Pancreas (tissue), 10 donors: ENCODE data around the gene ZNF362. TPM values are rescaled to one million over a fixed set of nuclear protein-coding genes. Genes with fewer than 3 reads are reported as not detected.

Experiments
- ATAC-seq, 4 donors: fragments of 200-7000 bp; cut with Tn5 transposase; one replicate each; pipeline versions ENCODE4 v1.8.0 to v1.9.1; 2020; ENCODE audit warnings: mild to moderate bottlenecking in 4 of 4, moderate library complexity in 4 of 4
- DNase-seq, 6 donors: peaks; one replicate each; pipeline ENCODE4 v3.0.0-alpha.2; 2020
- FAIRE-seq: peaks from 2 replicates; lab custom pipeline; 2012; peaks lifted over from hg19 to GRCh38; lab: Jason Lieb, UNC
- H3K27ac ChIP-seq, 4 donors: fragments of 200-600 bp; sonication (generic); 1 replicate in 3 of 4; 2 replicates in 1 of 4; pipeline versions ENCODE4 v1.5.0 to v1.8.0; 2020
- H3K27me3 ChIP-seq, 4 donors: fragments of 200-600 bp; one replicate each; pipeline ENCODE4 v1.8.0; 2021
- H3K36me3 ChIP-seq, 3 donors: fragments of 200-600 bp; sonication (generic) in 1 of 3; one replicate each; pipeline versions ENCODE4 v1.5.0 to v1.8.0; 2020 to 2021
- H3K4me1 ChIP-seq, 3 donors: fragments of 200-600 bp; one replicate each; pipeline ENCODE4 v1.8.0; 2021
- H3K4me3 ChIP-seq, 4 donors: fragments of 200-600 bp; sonication (generic) in 2 of 4; one replicate each; pipeline versions ENCODE4 v1.5.0 to v1.8.0; 2020 to 2021
- H3K9me3 ChIP-seq, 4 donors: fragments of 200-600 bp; one replicate each; pipeline ENCODE4 v1.8.0; 2021
- WGBS, 2 donors: extraction: QIAGEN DNeasy Blood & Tissue Kit; methylation state at CpG; one replicate each; pipeline ENCODE4 v1.1.7; 2013; 5-methylcytosine and 5-hydroxymethylcytosine counted together
- intact Hi-C, 3 donors: fragments of 100-400 bp; cut with DNase I; formaldehyde crosslinking; loops; one replicate each; pipeline versions ENCODE4 v1.11.1 to v1.14.2; 2022
- polyA plus RNA-seq, 2 donors: library from polyadenylated mRNA; stranded (reverse); fragments of 200-250 nt; gene quantifications; one replicate each; pipeline ENCODE4 v1.2.3, GENCODE V29; 2013
- total RNA-seq, 6 donors: library from RNA; stranded (reverse); fragmentation: NEBNext Ultra II Directional in 4 of 6; extraction: Animal tissue kit (Norgen Biotek cat#: 25700) in 4 of 6; gene quantifications; one replicate each; pipeline versions ENCODE4 v1.2.1 to v1.2.4, GENCODE V29; 2021 to 2023
- TF ChIP-seq, protein P1 (sequence below), 4 donors: fragments of 200-600 bp; sonication (generic) in 3 of 4; IDR thresholded peaks; one replicate each; pipeline versions ENCODE4 v1.5.0 to v1.8.0; 2021; ENCODE audit warnings: antibody characterized with exemption in 4 of 4
- donor health status: healthy with polysubstance abuse.
- donor health status: DM: no; HTN: no; CAD: no; lungs with moderate emphysema.
- donor health status: DM: no; HTN: no; CAD: no.
- donor health status: control.
- donor health status: control.
- donor health status: Bipolar disorder and iron deficiency.
- donor health status: DM: yes; HTN: yes; CAD: no.
- donor health status: DM: no; HTN: no; CAD: no.
- donor health status: DM: no; HTN: no; CAD: no.
- donor health status: DM: yes; HTN: yes; CAD: no.

The ZNF362 gene
- total and polyA plus RNA-seq, 8 donors, result 11.8 to 19.7 (median 13.9) TPM

- Histone ChIP-seq H3K4me1 (no peaks in the 10 kb centered on the region), H3K27me3 (no peaks in the 10 kb centered on the region), H3K36me3 (no peaks in the 10 kb centered on the region), H3K9me3 (no peaks in the 10 kb centered on the region), H3K4me3 (no peak overlapping the region), H3K27ac (no peak overlapping the region)
- DNase-seq (no peak), FAIRE-seq (no peak), ATAC-seq (no peak)
- WGBS, 2 donors, result 91 to 92% methylated on average over 5 of the region's 5 CpGs
- TF ChIP-seq, protein P1, sequence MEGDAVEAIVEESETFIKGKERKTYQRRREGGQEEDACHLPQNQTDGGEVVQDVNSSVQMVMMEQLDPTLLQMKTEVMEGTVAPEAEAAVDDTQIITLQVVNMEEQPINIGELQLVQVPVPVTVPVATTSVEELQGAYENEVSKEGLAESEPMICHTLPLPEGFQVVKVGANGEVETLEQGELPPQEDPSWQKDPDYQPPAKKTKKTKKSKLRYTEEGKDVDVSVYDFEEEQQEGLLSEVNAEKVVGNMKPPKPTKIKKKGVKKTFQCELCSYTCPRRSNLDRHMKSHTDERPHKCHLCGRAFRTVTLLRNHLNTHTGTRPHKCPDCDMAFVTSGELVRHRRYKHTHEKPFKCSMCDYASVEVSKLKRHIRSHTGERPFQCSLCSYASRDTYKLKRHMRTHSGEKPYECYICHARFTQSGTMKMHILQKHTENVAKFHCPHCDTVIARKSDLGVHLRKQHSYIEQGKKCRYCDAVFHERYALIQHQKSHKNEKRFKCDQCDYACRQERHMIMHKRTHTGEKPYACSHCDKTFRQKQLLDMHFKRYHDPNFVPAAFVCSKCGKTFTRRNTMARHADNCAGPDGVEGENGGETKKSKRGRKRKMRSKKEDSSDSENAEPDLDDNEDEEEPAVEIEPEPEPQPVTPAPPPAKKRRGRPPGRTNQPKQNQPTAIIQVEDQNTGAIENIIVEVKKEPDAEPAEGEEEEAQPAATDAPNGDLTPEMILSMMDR (IDR thresholded peaks at IDR 0.05), result no peak
- intact Hi-C loops, result no loop called here
Observed at GRCh38 chr1:33268927-33269610, 12.8 kb downstream of the ZNF362 start.

DNA sequence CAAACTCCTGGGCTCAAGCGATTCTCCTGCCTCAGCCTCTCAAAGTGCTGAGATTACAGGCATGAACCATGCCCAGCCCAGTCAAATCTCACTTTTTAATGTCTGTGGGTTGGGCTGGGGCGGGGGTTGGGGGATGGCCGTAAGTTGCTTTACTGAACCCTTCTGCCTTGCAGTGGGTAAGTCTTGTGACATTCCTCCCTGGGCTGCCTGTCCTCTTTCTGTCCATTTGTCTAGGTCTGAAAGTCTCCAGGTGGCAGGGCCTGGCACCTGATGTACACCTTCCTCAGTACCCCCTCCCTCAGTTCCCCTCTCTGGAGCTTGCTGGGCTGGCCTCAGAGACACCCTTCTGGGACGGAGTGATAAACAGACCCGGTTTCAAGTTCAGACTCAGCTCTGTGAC, 13.3 kb downstream of the ZNF362 start:
- Histone ChIP-seq H3K4me3 (no peak overlapping the region), H3K36me3 (no peaks in the 10 kb centered on the region), H3K4me1 (no peaks in the 10 kb centered on the region), H3K27me3 (no peaks in the 10 kb centered on the region), H3K9me3 (no peaks in the 10 kb centered on the region), H3K27ac (no peak overlapping the region)
- DNase-seq, result no peak
- no peak for ATAC-seq
- intact Hi-C loops, result no loop called here
- WGBS, 2 donors, result 78 to 86% methylated on average over 5 of the region's 5 CpGs
- TF ChIP-seq, protein P1 (IDR thresholded peaks at IDR 0.05), result no peak
- no peak for FAIRE-seq

GRCh38 chr1:33270379-33270778, 14.1 kb downstream of the ZNF362 start:
- TF ChIP-seq, protein P1 (IDR thresholded peaks at IDR 0.05), result no peak
- H3K4me1 ChIP-seq, result no peaks in the 10 kb centered on the region
- intact Hi-C loops, result no loop called here
- H3K36me3 ChIP-seq, result no peaks in the 10 kb centered on the region
- H3K27me3 ChIP-seq, result no peaks in the 10 kb centered on the region
- H3K4me3 ChIP-seq, result no peak overlapping the region
- ATAC-seq (no peak), DNase-seq (no peak), FAIRE-seq (no peak)
- no peak overlapping the region for H3K27ac ChIP-seq
- WGBS, 2 donors, result 92 to 93% methylated on average over 5 of the region's 5 CpGs
- no peaks in the 10 kb centered on the region for H3K9me3 ChIP-seq

DNA sequence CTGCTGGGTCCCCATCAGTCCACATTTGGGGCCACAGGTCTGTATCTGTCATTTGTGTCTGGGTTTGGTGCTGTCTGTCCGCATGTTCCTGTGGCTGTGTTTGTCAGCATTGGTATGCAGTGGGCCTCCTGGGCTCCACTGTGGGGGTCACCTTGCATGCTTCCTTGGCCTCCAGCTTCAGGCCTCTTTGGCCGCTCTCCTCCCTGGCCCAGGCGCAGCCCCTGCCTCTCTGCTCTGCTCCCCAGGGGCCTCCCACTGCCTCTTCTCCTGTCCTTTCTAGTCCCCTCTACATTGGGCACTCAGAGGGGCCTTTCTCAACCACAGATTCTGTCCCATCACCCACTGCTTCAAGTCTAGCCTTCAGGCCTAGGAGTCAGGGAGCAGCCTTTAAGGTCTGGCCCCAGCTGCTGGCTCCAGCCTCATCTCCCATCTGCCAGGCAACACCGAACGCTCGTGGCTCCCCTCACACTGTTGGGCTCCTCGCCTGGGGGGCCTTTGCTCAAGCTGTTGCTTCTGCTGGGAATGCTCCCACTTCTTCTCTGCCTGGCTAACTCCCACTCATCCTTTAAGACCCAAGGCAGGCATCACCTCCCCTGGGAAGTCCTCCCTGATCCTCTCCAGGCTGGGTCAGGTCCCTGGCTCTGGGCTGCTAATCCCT, 14.6 kb downstream of the ZNF362 start:
- intact Hi-C loops, result no loop called here
- FAIRE-seq (no peak), DNase-seq (no peak), ATAC-seq (no peak)
- H3K9me3 ChIP-seq, result no peaks in the 10 kb centered on the region
- TF ChIP-seq, protein P1 (IDR thresholded peaks at IDR 0.05), result no peak
- H3K4me1 ChIP-seq, result no peaks in the 10 kb centered on the region
- H3K36me3 ChIP-seq, result no peaks in the 10 kb centered on the region
- H3K27ac ChIP-seq, result no peak overlapping the region
- H3K27me3 ChIP-seq, result no peaks in the 10 kb centered on the region
- H3K4me3 ChIP-seq, result no peak overlapping the region
- WGBS, 2 donors, result 92 to 93% methylated on average over 7 of the region's 7 CpGs
